Fibroblast of peridontal ligament (primary cell): Measurements from ENCODE around the gene DDI2.
A peak's percentile ranks its signal among the peaks of the same experiment; 100 is the strongest.
"Not testable (repeated sequence)": the region's sequence is repeated elsewhere in the genome, so short reads cannot be mapped to it uniquely, and the experiment has no call there.

ENCODE experiments used
- DNase-seq: peaks from one replicate; pipeline ENCODE4 v3.0.0-alpha.2; 2010; ENCODE audit errors: extremely low read depth

The DDI2 gene

GRCh38 chr1:15617173-15618076 lies at the start of gene DDI2:
Gene DDI2, plus strand, starts transcription at chr1:15617458. Its CDS starts 213 bp downstream, at chr1:15617671.
- peak; percentile 96 for DNase-seq

- no peak for DNase-seq
Observed at GRCh38 chr1:15568387-15569073, 48.7 kb upstream of the DDI2 start.

DNA sequence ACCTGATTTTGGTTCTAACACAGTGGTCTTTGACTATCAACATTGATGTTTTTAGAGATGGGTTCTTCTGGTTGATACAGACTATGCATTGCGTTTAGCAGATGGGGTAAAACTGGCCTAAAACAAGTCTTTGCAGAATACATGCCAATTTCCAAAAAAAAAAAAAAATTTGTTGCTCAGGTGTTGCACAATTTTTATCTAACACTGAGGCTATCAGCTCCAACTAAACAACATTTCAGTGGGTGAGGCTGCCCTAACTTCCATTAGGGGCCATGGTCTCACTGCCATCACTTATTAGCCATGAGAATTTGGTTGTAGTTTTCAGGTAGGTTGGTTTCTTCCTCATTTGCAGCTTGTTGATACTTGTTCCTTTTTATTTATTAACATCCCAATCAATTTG lies 46.4 kb upstream of the DDI2 start:
- DNase-seq, result no peak

- DNase-seq, result no peak
Observed at GRCh38 chr1:15571266-15571665, 46.0 kb upstream of the DDI2 start.

DNA sequence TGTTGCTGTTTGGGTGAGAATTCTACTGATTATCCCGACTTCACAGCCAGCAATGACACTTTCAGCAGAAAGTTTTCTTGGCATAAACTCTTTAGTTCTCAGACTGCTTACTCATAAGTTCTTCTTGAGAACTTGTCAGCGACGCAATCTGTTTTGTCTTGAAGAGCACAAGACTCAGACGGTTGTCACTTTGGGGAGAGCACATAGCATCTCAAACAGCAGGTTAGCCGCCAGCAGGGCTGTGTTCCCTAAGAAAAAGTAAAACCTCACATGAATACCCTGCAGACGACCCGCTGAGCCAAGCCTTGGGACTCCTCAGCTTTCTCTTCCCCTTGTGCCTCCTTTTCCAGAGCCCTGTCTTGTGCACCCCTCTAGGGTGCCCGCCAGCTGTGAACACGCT lies 43.8 kb upstream of the DDI2 start:
- no peak for DNase-seq

GRCh38 chr1:15574741-15575140 lies 42.5 kb upstream of the DDI2 start:
- DNase-seq, result no peak

GRCh38 chr1:15575549-15576150 lies 41.6 kb upstream of the DDI2 start:
- no peak for DNase-seq

DNA sequence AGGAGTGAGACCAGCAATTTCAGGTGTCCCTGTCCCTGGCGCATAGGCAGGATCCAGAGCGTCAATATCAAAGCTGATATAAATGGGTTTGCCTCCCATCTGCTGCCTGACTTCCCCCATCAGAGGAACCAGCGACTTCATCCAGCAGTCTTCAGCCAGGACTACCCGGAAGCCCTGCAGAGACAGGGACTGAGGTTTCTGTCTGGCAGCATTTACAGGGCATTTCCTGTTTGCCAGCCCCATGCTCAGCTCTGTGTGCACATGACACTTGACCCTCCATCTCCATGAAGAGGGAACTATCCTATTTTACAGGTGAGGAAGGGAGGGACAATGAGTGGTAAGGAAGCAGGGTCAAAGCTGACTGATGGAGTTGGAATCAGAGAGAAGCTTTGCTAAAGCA lies 39.6 kb upstream of the DDI2 start:
- no peak for DNase-seq

DNA sequence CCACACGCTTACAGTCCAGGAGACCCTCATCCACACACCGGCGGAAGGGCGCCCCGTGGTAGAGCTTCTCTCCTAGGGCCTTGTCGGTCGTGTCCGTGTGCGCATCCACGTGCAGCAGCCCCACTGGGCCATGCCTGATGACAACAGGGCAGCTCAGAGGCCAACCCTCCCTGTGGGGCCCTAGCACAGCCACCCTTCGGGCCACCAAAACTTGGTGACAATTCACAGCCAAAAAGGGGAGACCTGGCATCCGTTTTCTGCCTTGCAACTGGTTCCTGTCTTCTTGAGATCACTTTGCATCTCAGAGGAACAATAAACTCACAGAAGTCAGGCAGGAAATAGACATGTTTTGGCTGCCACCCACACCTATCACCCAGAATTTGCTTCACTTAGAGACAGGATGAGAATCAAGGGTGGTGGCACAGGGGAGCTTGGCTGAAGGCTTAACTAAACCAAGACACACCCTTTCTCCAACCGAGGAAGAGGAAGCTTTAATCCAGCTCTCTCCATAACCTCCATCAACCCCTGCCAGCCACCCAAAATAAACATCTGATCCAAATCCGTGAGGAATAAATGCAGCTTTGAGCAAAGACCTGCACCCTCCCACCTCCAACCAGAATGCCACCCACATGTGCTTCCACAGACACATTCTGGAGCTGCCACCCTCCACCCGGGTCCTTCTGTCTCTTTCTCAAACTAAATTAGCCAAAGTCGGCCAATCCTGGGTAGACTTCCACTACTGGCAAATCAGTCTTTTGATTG lies 38.2 kb upstream of the DDI2 start:
- DNase-seq, result no peak

- DNase-seq, result no peak
Observed at GRCh38 chr1:15579683-15580047, 37.6 kb upstream of the DDI2 start.

GRCh38 chr1:15583016-15583706 lies 34.1 kb upstream of the DDI2 start:
- no peak for DNase-seq

DNA sequence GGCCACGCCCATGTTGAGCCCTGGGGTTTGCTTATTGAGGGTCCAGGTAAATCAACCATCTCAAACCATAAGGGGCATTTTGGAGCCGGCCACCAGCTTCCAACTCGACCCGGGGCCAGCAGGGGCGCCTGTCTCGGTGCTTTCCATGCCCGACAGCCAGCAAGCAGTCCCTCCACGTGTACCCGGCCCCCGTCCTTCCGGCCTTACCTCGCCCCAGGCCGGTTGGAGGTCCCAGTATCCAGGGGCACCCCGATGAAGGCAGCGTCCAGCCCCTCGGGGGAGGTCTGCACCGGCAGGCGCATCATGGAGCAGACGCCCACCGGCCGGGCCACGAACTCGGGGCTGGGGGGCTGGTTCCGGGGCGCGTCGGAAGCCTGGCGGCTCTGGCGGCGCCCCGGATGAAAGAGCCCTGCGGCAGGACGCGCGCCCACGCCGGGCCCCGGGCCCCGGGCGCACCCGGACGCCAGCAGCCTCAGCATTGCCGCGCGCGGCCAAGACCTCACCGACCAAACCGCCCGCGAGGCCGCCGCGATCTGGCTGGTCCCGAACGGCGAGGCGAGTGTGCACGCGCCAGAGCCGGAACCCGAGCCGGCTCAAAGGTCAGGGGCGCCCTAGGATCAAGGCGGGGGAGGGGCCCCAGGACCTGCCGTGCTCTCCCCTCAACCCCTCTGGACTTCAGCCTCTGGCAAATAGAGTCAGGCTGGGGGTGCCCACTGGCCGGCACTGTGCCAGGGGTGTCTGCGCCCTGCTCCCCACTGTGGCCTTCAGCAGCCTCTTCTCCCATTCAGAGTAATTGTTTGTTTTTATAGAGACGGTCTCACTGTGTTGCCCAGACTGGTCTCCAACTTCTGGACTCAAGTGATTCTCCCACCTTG lies 32.5 kb upstream of the DDI2 start, which contains the start of gene AGMAT:
TSS of gene AGMAT (minus strand) at position 563 of the 875 bp plus-strand sequence. CDS start at position 479, 84 bp downstream.
- no peak for DNase-seq

- DNase-seq, result no peak
Observed at GRCh38 chr1:15592285-15592684, 25.0 kb upstream of the DDI2 start.

GRCh38 chr1:15595809-15596617 lies 21.2 kb upstream of the DDI2 start:
- DNase-seq, result no peak

DNA sequence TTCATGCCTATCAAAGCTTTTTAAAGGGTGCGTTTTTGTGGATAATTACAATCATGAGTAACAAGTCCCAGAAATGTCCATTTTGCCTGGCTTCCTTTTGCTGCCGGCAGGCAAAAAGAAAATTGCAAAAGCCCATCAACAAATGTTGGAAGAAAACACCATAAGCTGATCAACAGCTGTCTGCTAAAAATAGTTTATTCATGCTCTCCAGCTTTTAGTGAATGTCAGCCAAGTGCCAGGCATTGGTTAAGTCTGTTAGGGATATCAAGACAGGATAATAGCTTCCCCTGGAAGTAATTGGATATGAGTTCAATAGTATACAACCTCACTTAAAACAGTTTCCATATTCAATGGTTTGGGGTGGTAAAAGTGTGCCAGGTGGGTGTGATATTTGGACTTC lies 18.8 kb upstream of the DDI2 start:
- DNase-seq, result peak; percentile 67

DNA sequence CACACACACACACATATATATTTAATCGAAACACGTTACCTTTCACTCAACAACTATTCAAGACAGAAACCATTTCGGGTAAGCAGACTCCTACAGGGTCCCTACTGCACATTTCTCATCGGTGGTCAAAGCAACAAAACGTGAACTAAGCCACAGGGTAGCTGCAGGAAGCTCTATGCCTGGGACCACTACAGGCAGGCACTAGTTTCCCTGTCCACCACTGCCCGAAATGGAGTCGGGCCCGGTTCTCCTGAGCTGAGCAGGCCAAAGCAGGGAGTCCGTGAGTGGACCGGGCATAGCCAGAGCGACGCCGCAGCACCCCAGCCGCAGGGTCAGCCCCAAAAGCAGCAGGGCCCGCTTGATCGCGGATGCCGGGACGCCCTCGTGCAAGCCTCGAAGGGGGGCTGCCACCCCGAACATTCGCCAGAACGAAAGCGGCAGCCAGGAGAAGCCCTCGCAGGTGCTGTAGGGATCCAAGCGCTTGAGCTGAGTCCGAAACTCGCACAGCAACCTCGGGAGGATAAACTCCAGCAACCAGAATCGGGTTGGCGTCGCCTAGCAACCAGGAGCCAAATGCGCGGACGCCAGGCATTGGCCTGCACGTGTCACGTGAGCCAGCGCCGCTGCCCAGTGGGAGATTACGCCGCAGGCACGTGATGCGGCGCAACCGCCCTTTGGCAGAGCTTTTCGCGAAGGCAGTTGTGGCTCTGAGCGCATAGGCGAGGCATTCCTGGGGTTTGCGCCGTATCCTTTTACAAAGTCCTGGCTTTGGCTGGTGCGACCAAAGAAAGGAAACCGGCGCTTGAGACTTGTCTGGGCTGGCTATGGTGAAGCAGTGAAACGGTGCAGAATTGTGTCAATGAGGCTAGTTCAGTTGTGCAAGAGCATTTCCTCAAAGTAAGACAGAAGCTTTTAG lies 13.9 kb upstream of the DDI2 start:
- peak; percentile 95 for DNase-seq

DNA sequence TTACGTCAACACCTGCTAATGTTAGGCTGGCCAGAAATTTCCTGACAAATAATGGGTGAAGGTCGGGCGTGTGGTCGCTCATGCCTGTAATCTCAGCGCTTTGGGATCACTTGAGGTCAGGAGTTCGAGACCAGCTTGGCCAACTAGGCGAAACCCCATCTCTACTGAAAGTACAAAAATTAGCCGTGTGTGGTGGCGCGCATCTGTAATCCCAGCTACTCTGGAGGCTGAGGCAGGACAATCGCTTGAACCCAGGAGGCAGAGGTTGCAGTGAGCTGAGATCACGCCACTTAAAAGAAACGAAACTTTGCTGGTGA lies 13.3 kb upstream of the DDI2 start:
- DNase-seq, result not testable (repeated sequence)

DNA sequence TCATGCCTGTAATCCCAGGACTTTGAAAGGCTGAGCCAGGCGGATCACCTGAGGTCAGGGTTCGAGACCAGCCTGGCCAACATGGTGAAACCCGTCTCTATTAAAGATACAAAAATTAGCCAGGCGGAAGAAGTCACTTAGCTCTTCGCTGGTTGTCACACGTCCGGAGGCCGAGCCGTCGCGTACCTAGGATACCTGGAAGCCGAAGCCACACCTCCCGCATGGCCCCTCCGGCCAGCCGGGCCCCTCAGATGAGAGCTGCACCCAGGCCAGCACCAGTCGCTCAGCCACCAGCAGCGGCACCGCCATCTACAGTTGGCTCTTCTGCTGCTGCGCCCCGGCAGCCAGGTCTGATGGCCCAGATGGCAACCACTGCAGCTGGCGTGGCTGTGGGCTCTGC lies 12.9 kb upstream of the DDI2 start:
- not testable (repeated sequence) for DNase-seq
